K562 (cell line): ENCODE data around the gene SYNJ2. TPM values are rescaled to one million over a fixed set of nuclear protein-coding genes. Genes with fewer than 3 reads are reported as not detected.

Experiments
- ATF4 ChIP-seq: fragments of 450-650 bp; formaldehyde crosslinking; IDR thresholded peaks from 2 replicates; pipeline ENCODE4 v1.4.0; 2022; ENCODE audit warnings: mild to moderate bottlenecking, moderate library complexity
- CEBPB ChIP-seq: fragments of 450-650 bp; IDR thresholded peaks from 2 replicates; pipeline ENCODE4 v1.6.1; 2016; ENCODE audit warnings: missing genetic modification characterization, missing compliant biosample characterization
- IFI16 ChIP-seq: fragments of 250-450 bp; sonication (Bioruptor Pico); IDR thresholded peaks from 2 replicates; pipeline ENCODE4 v2.1.2; 2022; ENCODE audit warnings: mild to moderate bottlenecking, inconsistent platforms
- LEF1 ChIP-seq: fragments of 450-650 bp; IDR thresholded peaks from 2 replicates; pipeline ENCODE4 v1.6.1; 2016; ENCODE audit warnings: mild to moderate bottlenecking
- MAFK ChIP-seq: IDR thresholded peaks from 2 replicates; pipeline ENCODE4 v1.6.1; 2011; ENCODE audit warnings: low read length, improper control_type of control experiment
- NFIC ChIP-seq: fragments of 450-650 bp; IDR thresholded peaks from 2 replicates; pipeline ENCODE4 v1.6.1; 2017; ENCODE audit warnings: mild to moderate bottlenecking, inconsistent platforms
- NONO ChIP-seq, 2 experiments: fragments of 200-400 bp in 1 of 2; fragments of 450-650 bp in 1 of 2; formaldehyde crosslinking in 1 of 2; IDR thresholded peaks; 2 replicates each; pipeline ENCODE4 v1.6.1; 2017; ENCODE audit warnings: low read depth in 2 of 2, mild to moderate bottlenecking in 2 of 2, moderate library complexity in 2 of 2, low read length in 1 of 2
- RBM15 ChIP-seq: fragments of 200-400 bp; formaldehyde crosslinking; IDR thresholded peaks from 2 replicates; pipeline ENCODE4 v1.6.1; 2018; ENCODE audit warnings: mild to moderate bottlenecking, low read length, moderate library complexity; ENCODE audit not compliant: insufficient read depth
- SMAD4 ChIP-seq: fragments of 250-450 bp; sonication (Bioruptor Pico); conservative IDR thresholded peaks from 2 replicates; pipeline ENCODE4 v1.8.0; 2021; ENCODE audit warnings: inconsistent platforms, mild to moderate bottlenecking, moderate library complexity
- ZFP1 ChIP-seq: fragments of 450-650 bp; formaldehyde crosslinking; IDR thresholded peaks from 2 replicates; pipeline ENCODE4 v1.4.0; 2020; ENCODE audit warnings: mild to moderate bottlenecking, mixed read lengths
- ZNF668 ChIP-seq: fragments of 250-450 bp; sonication (Bioruptor Pico); IDR thresholded peaks from 2 replicates; pipeline ENCODE4 v1.8.0; 2022; ENCODE audit warnings: mild to moderate bottlenecking, inconsistent platforms
- polyA plus RNA-seq, 8 experiments: library from polyadenylated mRNA; depleted of rRNA in 4 of 8; stranded (reverse) in 5 of 8; unstranded in 3 of 8; fragments of >200 nt; fragmentation: Nextera tagmentation in 2 of 8; fragmentation: Illumina TruSeq in 1 of 8; extraction: Ambion mirVana in 2 of 8; extraction: Trizol in 1 of 8; gene quantifications; 2 replicates each; pipeline versions ENCODE4 v1.2.1 to v1.2.3, GENCODE V29; 2011 to 2014; ENCODE audit warnings: inconsistent platforms in 1 of 8, missing spikeins in 1 of 8
- total RNA-seq, 7 experiments: library from RNA; depleted of rRNA in 6 of 7; stranded (reverse); fragments of >200 nt in 6 of 7; fragmentation: Illumina TruSeq in 2 of 7; extraction: Trizol in 2 of 7; gene quantifications; 2 replicates each; pipeline versions ENCODE4 v1.2.1 to v1.2.3, GENCODE V29; 2011 to 2021; ENCODE audit warnings: low replicate concordance in 1 of 7
- TF ChIP-seq, protein P1 (sequence below): sonication (generic); formaldehyde crosslinking; IDR thresholded peaks from 2 replicates; pipeline ENCODE4 v1.8.0; 2022; ENCODE audit warnings: missing genetic modification reagents, mild to moderate bottlenecking, moderate library complexity, borderline replicate concordance

Gene SYNJ2
- total and polyA plus RNA-seq, 9 of the 15 experiments (the other 6 are each of a cell fraction or from before 2014, with no cell fraction given), result 3.0 to 27.7 (median 17.8) TPM

DNA sequence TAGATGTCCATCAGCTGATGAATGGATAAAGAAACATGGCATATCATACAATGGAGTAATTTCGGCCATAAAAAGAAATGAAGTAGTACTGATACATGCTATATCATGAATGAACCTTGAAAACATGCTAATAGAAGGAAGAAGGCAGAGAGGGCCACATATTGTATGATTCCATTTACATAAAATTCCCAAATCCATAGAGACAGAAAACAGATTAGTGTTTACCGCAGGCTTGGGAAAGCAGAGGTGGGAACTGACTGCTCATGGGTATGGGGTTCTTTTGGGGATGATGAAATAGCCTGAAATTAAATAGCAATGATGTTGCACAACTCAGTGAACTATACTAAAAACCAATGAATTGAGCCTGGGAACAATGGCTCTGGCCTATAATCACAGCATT, 128.1 kb downstream of the SYNJ2 start (continued):
- TF ChIP-seq, protein P1, sequence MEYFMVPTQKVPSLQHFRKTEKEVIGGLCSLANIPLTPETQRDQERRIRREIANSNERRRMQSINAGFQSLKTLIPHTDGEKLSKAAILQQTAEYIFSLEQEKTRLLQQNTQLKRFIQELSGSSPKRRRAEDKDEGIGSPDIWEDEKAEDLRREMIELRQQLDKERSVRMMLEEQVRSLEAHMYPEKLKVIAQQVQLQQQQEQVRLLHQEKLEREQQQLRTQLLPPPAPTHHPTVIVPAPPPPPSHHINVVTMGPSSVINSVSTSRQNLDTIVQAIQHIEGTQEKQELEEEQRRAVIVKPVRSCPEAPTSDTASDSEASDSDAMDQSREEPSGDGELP (CRISPR knock-in tag), result no peak
- TF ChIP-seq RBM15 (no peak), NONO (IDR thresholded peaks at IDR 0.05; ENCODE audit: low read depth in 2 of 2, low read length in 1 of 2) (no peak), ATF4 (CRISPR knock-in tag) (peak; percentile 56; the same call in 1 of the 2 replicates), ZFP1 (CRISPR knock-in tag) (no peak), CEBPB (peak; percentile 69), SMAD4 (peak; percentile 56), ZNF668 (CRISPR knock-in tag) (0 out of 2 replicates have a peak, but pooled peaks have one; percentile 35), NFIC (no peak), LEF1 (no peak), MAFK (no peak), IFI16 (CRISPR knock-in tag) (0 out of 2 replicates have a peak, but pooled peaks have one; percentile 31)
